GM10847 (cell line): ENCODE results near the gene MUC6.

Source experiments
- POLR2A ChIP-seq: IDR thresholded peaks from 2 replicates; pipeline ENCODE4 v1.6.1; 2011; ENCODE audit not compliant: insufficient read length; ENCODE audit errors: extremely low read depth

MUC6 gene

GRCh38 chr11:1059759-1060158 is 23.2 kb upstream of the MUC6 start:
- no peak for TF ChIP-seq POLR2A

- TF ChIP-seq POLR2A = no peak
Measured at GRCh38 chr11:1057806-1058205, 21.3 kb upstream of the MUC6 start.

- TF ChIP-seq POLR2A = no peak
Measured at GRCh38 chr11:1055990-1056771, 19.7 kb upstream of the MUC6 start.

GRCh38 chr11:1055109-1055703 is 18.7 kb upstream of the MUC6 start:
- no peak for TF ChIP-seq POLR2A

- no peak for TF ChIP-seq POLR2A
Measured at GRCh38 chr11:1054143-1055108, 17.9 kb upstream of the MUC6 start.

- no peak for TF ChIP-seq POLR2A
Measured at GRCh38 chr11:1053121-1053901, 16.8 kb upstream of the MUC6 start.

- no peak for TF ChIP-seq POLR2A
Measured at GRCh38 chr11:1052133-1053011, 15.9 kb upstream of the MUC6 start.

GRCh38 chr11:1051356-1052132 is 15.0 kb upstream of the MUC6 start:
- no peak for TF ChIP-seq POLR2A

GRCh38 chr11:1050581-1051355 is 14.2 kb upstream of the MUC6 start:
- no peak for TF ChIP-seq POLR2A

GRCh38 chr11:1049911-1050580 is 13.5 kb upstream of the MUC6 start:
- TF ChIP-seq POLR2A = no peak

- TF ChIP-seq POLR2A = no peak
Measured at GRCh38 chr11:1049431-1049891, 12.9 kb upstream of the MUC6 start.

- TF ChIP-seq POLR2A = no peak
Measured at GRCh38 chr11:1049071-1049405, 12.5 kb upstream of the MUC6 start.
